Measurements from ENCODE around the gene CD1D.
"Not testable (repeated sequence)": the region's sequence is repeated elsewhere in the genome, so short reads cannot be mapped to it uniquely, and the experiment has no call there.

CD1D gene

DNA sequence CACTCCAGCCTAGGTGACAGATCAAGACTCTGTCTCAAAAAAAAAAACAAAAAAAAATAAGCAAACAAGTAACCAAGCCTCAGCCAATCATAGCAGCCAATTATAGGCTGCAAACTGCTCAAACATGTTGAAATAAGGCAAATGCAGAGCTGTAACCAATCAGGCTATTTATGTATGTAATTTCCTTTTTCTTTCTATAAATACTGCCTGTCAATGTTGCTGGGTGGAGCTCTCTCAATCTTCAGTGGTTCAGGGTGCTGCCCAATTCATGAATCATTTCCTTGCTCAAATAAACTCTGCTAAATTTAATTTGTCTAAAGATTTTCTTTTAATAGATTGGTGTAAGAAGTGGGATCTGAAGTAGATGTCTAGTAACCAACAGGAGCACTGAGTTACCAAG, 11.6 kb upstream of the CD1D start:
- Histone ChIP-seq H3K9me3 (ENCODE audit: severe bottlenecking) (no peaks in the 10 kb centered on the region), H3K27me3 (ENCODE audit: insufficient read depth, poor library complexity, severe bottlenecking) (no peaks in the 10 kb centered on the region), H3K4me3 (ENCODE audit: severe bottlenecking) (no peak overlapping the region), H3K4me1 (ENCODE audit: insufficient read depth, poor library complexity, severe bottlenecking) (no peaks in the 10 kb centered on the region), H3K36me3 (ENCODE audit: low read depth) (no peaks in the 10 kb centered on the region), H3K27ac (ENCODE audit: poor library complexity, severe bottlenecking) (no peak overlapping the region)
- DNase-seq (ENCODE audit: low spot score) (no peak), ATAC-seq (ENCODE audit: low read depth) (no peak)
- TF ChIP-seq, protein P1, sequence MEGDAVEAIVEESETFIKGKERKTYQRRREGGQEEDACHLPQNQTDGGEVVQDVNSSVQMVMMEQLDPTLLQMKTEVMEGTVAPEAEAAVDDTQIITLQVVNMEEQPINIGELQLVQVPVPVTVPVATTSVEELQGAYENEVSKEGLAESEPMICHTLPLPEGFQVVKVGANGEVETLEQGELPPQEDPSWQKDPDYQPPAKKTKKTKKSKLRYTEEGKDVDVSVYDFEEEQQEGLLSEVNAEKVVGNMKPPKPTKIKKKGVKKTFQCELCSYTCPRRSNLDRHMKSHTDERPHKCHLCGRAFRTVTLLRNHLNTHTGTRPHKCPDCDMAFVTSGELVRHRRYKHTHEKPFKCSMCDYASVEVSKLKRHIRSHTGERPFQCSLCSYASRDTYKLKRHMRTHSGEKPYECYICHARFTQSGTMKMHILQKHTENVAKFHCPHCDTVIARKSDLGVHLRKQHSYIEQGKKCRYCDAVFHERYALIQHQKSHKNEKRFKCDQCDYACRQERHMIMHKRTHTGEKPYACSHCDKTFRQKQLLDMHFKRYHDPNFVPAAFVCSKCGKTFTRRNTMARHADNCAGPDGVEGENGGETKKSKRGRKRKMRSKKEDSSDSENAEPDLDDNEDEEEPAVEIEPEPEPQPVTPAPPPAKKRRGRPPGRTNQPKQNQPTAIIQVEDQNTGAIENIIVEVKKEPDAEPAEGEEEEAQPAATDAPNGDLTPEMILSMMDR (IDR thresholded peaks at IDR 0.05; ENCODE audit: poor library complexity, severe bottlenecking): no peak

DNA sequence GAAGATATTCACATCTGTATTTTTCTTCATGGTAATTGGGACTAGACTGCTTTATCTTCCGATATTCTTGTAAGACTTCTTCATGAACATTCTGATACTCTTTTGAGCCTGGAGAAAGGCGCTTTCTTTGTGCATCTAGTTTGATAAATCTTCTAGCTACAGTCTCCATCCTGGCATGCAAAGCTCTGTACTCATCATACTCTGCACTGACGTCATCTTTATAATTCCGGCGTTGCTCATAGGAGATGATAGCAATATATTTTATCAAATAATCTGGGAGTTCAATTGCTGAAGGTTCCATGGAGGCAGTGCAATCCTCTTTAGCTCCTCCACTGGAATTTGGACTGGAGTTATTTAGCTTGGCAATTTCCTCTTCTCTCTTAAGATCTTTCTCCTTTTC, 4.8 kb upstream of the CD1D start:
- ATAC-seq (ENCODE audit: low read depth); H3K27ac ChIP-seq (ENCODE audit: poor library complexity, severe bottlenecking); H3K27me3 ChIP-seq (ENCODE audit: insufficient read depth, poor library complexity, severe bottlenecking); H3K9me3 ChIP-seq (ENCODE audit: severe bottlenecking); H3K36me3 ChIP-seq (ENCODE audit: low read depth); DNase-seq (ENCODE audit: low spot score); H3K4me3 ChIP-seq (ENCODE audit: severe bottlenecking): not testable (repeated sequence)
- H3K4me1 ChIP-seq (ENCODE audit: insufficient read depth, poor library complexity, severe bottlenecking): peaks cover 14% of the 10 kb centered on the region

DNA sequence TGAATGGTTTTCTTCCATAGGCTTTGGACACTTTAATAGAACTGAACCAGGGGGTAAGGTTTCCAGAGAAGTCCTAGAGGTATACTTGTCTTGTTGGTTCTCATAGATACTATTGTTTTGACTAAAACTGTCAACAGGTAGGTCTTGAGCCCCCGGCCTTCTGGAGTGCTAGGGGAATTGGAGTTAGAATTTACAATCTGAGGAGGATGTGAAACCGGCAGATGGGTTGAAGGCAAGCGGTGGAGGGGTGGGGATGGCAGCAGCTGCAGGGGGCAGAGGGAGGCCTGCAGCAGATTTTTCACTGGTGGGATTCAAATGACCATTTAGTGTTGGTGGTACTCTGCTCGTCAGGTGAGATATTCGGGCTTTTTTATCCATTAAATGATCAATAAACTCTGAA, 4.3 kb upstream of the CD1D start:
- TF ChIP-seq, protein P1 (IDR thresholded peaks at IDR 0.05; ENCODE audit: poor library complexity, severe bottlenecking): no peak
- no peaks in the 10 kb centered on the region for H3K9me3 ChIP-seq (ENCODE audit: severe bottlenecking)
- no peak for DNase-seq (ENCODE audit: low spot score)
- peaks cover 14% of the 10 kb centered on the region for H3K4me1 ChIP-seq (ENCODE audit: insufficient read depth, poor library complexity, severe bottlenecking)
- H3K27ac ChIP-seq (ENCODE audit: poor library complexity, severe bottlenecking): no peak overlapping the region
- ATAC-seq (ENCODE audit: low read depth): no peak
- H3K36me3 ChIP-seq (ENCODE audit: low read depth): no peaks in the 10 kb centered on the region
- H3K27me3 ChIP-seq (ENCODE audit: insufficient read depth, poor library complexity, severe bottlenecking): no peaks in the 10 kb centered on the region
- H3K4me3 ChIP-seq (ENCODE audit: severe bottlenecking): no peak overlapping the region

DNA sequence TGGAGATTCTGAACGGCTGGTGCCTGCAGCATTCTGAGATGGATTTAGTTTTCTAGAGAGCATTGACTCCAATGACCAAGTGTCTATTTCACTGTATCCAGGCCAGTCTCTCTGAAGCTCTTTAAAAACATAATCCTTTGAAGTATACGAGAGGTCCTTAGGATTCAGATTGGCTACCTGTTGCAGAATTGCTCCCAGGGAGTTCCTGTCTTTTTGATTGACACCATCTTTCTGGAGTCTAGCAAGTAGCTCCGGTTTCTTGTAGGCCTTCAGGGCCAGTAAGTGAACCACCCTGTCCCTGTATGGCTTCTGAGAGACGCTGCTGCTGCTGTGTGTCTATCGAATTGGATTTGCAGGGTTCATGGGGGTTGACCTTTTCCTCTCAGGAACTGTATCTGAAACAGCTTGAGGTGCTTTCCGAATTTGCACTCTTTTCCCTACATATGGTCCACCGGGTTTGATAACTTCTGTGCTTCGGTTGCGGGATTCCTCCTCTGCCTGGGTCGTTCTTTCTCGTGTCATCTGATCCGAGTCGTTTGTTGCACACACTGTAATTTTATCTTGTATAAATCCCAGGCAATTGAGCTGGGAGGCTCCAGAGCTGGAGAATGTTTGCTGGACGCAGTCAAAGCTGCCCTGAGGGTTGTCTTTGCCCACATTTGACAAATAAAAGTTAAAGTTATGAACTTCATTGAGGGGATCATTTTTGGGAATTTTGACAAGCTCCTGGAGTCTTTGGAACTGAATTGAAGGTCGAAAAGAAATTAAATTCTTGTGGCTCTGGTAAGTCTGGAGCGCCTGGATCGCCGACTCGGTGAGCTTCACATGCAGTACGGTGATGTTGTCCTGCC, 3.6 kb upstream of the CD1D start:
- DNase-seq (ENCODE audit: low spot score); H3K27me3 ChIP-seq (ENCODE audit: insufficient read depth, poor library complexity, severe bottlenecking): not testable (repeated sequence)
- peak overlapping the region; percentile 24 for H3K4me3 ChIP-seq (ENCODE audit: severe bottlenecking)

DNA sequence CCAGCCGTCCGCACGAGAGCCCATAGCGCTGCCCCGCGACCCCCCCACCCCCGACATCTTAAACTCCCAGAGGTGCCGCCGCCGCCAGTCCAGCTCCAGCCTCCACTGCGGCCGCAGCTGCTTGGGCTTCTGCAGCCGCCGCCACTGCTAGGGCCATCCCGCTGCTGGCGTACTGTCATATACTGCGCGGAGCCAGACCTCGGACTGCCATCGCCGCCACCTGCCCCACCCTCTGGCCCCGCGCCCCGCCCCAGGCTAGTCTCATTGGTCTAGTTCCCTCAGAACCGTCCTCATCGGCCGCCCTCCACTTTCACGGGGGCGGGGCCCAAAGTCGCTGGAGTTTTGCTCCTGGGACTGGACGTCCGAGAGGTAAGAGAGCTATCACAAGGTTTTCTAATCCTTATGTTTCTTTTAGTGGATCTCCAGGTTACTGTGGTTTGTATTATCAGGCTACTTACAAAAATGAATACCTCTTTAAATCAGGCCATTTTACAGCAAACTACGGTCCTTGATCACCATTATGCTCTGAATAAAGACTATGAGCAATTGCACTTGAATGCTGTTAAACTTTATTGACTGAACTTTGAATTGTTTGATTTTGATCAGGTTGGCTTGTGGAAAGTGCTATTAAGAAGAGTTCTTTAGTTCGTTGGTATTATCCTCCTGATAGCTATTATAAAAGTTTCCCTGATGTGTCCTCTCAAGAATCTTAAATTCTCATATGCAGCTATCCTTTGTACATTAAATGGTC, 2.8 kb upstream of the CD1D start:
- H3K4me1 ChIP-seq (ENCODE audit: insufficient read depth, poor library complexity, severe bottlenecking): peaks cover 14% of the 10 kb centered on the region
- no peaks in the 10 kb centered on the region for H3K36me3 ChIP-seq (ENCODE audit: low read depth)
- H3K27ac ChIP-seq (ENCODE audit: poor library complexity, severe bottlenecking): no peak overlapping the region
- H3K9me3 ChIP-seq (ENCODE audit: severe bottlenecking): no peaks in the 10 kb centered on the region
- no peaks in the 10 kb centered on the region for H3K27me3 ChIP-seq (ENCODE audit: insufficient read depth, poor library complexity, severe bottlenecking)
- TF ChIP-seq, protein P1 (IDR thresholded peaks at IDR 0.05; ENCODE audit: poor library complexity, severe bottlenecking): no peak
- DNase-seq (ENCODE audit: low spot score) (peak; percentile 89), ATAC-seq (ENCODE audit: low read depth) (peak; percentile 92)
- H3K4me3 ChIP-seq (ENCODE audit: severe bottlenecking): peak overlapping the region; percentile 24

More for the DNA sequence above, 3.6 kb upstream of the CD1D start:
- ATAC-seq (ENCODE audit: low read depth); H3K27ac ChIP-seq (ENCODE audit: poor library complexity, severe bottlenecking); H3K36me3 ChIP-seq (ENCODE audit: low read depth); H3K9me3 ChIP-seq (ENCODE audit: severe bottlenecking): not testable (repeated sequence)
- peaks cover 14% of the 10 kb centered on the region for H3K4me1 ChIP-seq (ENCODE audit: insufficient read depth, poor library complexity, severe bottlenecking)

Measured in RWPE2 (cell line).